OCI-LY7 (cell line): Measurements from ENCODE around the gene ALG1L2.
"Not testable (repeated sequence)": the region's sequence is repeated elsewhere in the genome, so short reads cannot be mapped to it uniquely, and the experiment has no call there.

ENCODE experiments used
- EZH2phosphoT487 ChIP-seq: fragments of 200-600 bp; sonication (generic); IDR thresholded peaks from 2 replicates; pipeline ENCODE4 v1.6.1; 2018; ENCODE audit warnings: low read depth, borderline replicate concordance, mild to moderate bottlenecking, mixed run types, antibody characterized with exemption, low read length, moderate library complexity, mixed read lengths
- TF ChIP-seq, protein P1 (sequence below): fragments of 200-600 bp; sonication (generic); conservative IDR thresholded peaks from 2 replicates; pipeline ENCODE4 v1.5.1; 2014; ENCODE audit warnings: mild to moderate bottlenecking, antibody characterized with exemption, low read length, moderate library complexity, mixed read lengths

DNA sequence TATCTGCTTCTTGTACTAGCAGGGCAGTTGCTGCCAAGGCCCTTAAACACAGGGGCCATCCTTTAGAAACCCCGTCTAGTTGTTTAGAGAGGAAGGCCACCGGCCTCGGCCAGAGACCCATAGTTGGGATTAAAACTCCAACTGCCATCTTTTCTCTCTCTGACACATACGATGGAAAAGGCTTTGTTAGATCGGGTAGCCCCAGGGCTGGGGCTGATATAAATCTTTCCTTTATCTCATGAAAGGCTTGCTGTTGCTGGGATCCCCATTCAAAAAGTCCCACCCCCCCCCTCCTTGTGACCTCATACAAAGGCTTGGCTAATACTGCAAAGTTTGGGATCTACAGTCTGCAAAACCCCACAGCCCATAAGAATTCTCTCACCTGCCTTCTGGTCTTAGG is 63.8 kb downstream of the ALG1L2 start:
- TF ChIP-seq, protein P1, sequence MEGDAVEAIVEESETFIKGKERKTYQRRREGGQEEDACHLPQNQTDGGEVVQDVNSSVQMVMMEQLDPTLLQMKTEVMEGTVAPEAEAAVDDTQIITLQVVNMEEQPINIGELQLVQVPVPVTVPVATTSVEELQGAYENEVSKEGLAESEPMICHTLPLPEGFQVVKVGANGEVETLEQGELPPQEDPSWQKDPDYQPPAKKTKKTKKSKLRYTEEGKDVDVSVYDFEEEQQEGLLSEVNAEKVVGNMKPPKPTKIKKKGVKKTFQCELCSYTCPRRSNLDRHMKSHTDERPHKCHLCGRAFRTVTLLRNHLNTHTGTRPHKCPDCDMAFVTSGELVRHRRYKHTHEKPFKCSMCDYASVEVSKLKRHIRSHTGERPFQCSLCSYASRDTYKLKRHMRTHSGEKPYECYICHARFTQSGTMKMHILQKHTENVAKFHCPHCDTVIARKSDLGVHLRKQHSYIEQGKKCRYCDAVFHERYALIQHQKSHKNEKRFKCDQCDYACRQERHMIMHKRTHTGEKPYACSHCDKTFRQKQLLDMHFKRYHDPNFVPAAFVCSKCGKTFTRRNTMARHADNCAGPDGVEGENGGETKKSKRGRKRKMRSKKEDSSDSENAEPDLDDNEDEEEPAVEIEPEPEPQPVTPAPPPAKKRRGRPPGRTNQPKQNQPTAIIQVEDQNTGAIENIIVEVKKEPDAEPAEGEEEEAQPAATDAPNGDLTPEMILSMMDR, result not testable (repeated sequence)
- not testable (repeated sequence) for TF ChIP-seq EZH2phosphoT487
